Endothelial cell of umbilical vein (primary cell): ENCODE data around the gene MAN1A2.

Experiments used
- JUN ChIP-seq: IDR thresholded peaks from 2 replicates; pipeline ENCODE4 v1.6.1; 2011; ENCODE audit warnings: borderline replicate concordance, low read depth; ENCODE audit not compliant: insufficient read length, insufficient read depth
- POLR2A ChIP-seq: IDR thresholded peaks from 2 replicates; pipeline ENCODE4 v1.6.1; 2012; ENCODE audit warnings: low read depth, mild to moderate bottlenecking, control low read depth, low read length
- POLR2AphosphoS5 ChIP-seq: IDR thresholded peaks from 2 replicates; pipeline ENCODE4 v1.6.1; 2012; ENCODE audit warnings: low read depth, mild to moderate bottlenecking, control low read depth, low read length, moderate library complexity; ENCODE audit not compliant: insufficient read depth
- TF ChIP-seq, protein P1 (sequence below), 2 donors: IDR thresholded peaks; 1 replicate in 1 of 2; 2 replicates in 1 of 2; pipeline ENCODE4 v1.5.1; 2011; ENCODE audit warnings: low read length in 2 of 2, mild to moderate bottlenecking in 2 of 2, moderate library complexity in 2 of 2, control low read depth in 1 of 2, inconsistent platforms in 1 of 2, low read depth in 1 of 2; ENCODE audit not compliant: insufficient read depth in 1 of 2; ENCODE audit errors: extremely low read depth in 1 of 2

DNA sequence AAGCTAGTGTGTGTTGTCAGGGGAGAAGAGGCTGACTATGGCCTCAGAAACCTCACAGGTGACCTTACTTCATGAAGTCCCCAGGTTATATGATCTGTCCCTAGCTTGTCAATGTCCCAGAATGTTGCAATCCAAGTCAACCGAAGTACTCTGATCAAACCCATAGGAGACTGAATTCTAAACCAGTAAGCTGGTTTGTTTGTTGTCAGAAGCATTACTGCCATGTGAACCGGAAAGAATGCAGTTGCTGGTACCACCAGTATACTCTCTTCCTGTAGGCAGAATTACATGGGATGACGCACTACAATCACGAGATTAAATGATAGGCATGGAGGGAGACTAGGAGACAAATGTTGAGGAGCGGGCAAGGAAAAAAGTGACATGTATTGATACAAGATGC, 26.1 kb upstream of the MAN1A2 start:
- TF ChIP-seq POLR2A (no peak), POLR2AphosphoS5 (no peak), JUN (no peak)
- TF ChIP-seq, protein P1, sequence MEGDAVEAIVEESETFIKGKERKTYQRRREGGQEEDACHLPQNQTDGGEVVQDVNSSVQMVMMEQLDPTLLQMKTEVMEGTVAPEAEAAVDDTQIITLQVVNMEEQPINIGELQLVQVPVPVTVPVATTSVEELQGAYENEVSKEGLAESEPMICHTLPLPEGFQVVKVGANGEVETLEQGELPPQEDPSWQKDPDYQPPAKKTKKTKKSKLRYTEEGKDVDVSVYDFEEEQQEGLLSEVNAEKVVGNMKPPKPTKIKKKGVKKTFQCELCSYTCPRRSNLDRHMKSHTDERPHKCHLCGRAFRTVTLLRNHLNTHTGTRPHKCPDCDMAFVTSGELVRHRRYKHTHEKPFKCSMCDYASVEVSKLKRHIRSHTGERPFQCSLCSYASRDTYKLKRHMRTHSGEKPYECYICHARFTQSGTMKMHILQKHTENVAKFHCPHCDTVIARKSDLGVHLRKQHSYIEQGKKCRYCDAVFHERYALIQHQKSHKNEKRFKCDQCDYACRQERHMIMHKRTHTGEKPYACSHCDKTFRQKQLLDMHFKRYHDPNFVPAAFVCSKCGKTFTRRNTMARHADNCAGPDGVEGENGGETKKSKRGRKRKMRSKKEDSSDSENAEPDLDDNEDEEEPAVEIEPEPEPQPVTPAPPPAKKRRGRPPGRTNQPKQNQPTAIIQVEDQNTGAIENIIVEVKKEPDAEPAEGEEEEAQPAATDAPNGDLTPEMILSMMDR (IDR thresholded peaks at IDR 0.05; ENCODE audit: extremely low read depth in 1 of 2, insufficient read depth in 1 of 2, low read depth in 1 of 2, low read length in 2 of 2), result no peak
